Measurements from ENCODE around the gene ABCC8. TPM values are rescaled to one million over a fixed set of nuclear protein-coding genes. Genes with fewer than 3 reads are reported as not detected.
A peak's percentile ranks its signal among the peaks of the same experiment; 100 is the strongest.

Gene ABCC8
- total RNA-seq, 1 donor from 2014 or later: not detected

DNA sequence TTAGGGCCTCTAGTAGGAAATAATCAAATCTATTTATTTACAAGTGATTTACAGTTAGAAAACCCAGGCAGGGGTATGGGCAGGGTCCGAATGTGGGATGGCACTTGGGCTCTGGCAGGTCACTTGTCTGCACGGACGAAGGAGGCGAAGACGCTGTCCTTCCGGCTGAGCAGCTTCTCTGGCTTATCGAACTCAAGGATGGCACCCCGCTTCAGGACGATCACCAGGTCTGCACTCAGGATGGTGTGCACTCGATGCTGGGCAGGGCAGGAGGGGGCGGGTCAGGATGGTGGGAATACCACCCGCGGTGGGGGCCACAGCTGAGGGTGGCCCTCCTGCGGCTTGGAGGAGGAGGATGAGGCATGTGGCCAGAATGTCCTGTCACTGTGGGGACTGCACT, 83.8 kb downstream of the ABCC8 start:
- DNase-seq (ENCODE audit: low read depth): no peak
- TF ChIP-seq, protein P1, sequence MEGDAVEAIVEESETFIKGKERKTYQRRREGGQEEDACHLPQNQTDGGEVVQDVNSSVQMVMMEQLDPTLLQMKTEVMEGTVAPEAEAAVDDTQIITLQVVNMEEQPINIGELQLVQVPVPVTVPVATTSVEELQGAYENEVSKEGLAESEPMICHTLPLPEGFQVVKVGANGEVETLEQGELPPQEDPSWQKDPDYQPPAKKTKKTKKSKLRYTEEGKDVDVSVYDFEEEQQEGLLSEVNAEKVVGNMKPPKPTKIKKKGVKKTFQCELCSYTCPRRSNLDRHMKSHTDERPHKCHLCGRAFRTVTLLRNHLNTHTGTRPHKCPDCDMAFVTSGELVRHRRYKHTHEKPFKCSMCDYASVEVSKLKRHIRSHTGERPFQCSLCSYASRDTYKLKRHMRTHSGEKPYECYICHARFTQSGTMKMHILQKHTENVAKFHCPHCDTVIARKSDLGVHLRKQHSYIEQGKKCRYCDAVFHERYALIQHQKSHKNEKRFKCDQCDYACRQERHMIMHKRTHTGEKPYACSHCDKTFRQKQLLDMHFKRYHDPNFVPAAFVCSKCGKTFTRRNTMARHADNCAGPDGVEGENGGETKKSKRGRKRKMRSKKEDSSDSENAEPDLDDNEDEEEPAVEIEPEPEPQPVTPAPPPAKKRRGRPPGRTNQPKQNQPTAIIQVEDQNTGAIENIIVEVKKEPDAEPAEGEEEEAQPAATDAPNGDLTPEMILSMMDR (conservative IDR thresholded peaks at IDR 0.05; ENCODE audit: low read depth, low read length): no peak
- H3K4me3 ChIP-seq (ENCODE audit: low read depth, low read length): no peak overlapping the region

DNA sequence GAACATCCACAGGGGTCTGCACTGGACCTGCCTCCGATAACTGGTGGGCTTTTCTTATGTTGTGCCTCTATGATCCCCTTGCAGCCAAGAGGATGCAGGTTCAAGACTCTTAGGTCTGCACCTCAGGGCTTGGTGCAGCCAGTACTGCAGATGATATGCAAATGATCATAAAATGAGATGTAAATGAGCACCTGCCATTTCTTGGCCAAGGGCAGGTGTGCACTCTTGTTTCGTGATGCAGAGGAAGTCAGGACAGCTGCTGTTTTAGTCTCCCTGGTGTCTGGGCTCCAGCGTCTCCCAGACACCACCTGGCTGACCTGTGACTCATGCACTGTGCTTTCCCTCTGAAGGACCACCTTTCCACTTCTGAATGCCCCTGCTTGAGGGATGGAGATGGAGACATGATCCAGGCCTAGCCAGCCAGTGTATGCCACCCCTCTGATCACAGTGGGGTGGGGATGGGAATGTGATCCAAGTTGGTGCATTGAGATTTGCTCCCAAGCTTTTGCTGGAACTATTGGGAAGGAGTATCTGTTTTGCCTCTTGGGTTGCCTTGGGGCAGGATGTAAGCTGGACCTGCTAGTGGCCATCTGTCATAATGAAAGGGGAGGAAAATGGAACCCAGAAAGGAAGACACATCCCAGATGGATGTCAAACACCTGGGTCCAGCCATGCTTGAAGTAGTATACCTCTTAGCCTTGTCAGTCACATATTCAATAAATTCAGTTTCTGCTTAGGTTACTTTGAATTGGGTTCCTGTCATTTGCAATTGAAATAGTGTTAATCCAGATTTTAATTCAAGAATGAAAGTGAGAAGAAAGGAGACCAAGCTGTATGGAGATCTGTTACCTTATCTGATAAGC, 84.9 kb downstream of the ABCC8 start:
- no peak overlapping the region for H3K4me3 ChIP-seq (ENCODE audit: low read depth, low read length)
- DNase-seq (ENCODE audit: low read depth): no peak
- TF ChIP-seq, protein P1 (conservative IDR thresholded peaks at IDR 0.05; ENCODE audit: low read depth, low read length): no peak

DNA sequence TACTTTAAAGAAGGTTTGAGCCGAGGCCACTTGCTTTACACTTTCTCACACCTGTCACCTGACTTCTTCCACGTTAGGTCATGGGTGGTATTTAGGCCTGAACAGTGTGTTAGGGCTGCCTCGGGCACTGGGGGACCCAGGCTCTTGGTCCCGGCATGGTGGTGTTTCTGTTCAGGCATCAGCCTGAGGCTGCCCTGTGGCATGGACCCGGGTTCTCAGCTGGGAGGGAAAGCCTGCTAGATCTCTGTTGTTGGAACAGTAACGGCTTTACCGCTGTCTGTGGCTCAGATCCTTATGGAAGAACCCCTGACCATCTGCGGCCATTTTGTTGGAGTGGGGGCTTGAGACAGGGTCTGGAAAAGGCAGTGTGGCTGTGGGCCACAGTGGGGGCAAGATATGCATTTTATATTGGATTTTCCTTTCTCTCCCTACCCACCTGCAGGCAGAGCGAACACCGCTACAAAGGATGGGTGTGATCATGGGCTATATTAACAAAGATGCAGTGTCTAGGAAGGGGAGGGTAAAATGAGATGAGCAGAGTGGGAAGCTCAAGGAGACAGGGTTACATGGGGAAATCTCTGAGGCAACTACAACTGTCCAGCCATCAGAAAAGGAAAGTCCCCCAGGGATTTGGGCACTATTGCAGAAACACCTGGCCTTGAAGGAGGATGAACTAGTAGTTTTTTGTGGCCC, 86.5 kb downstream of the ABCC8 start:
- no peak for DNase-seq (ENCODE audit: low read depth)
- no peak overlapping the region for H3K4me3 ChIP-seq (ENCODE audit: low read depth, low read length)
- TF ChIP-seq, protein P1 (conservative IDR thresholded peaks at IDR 0.05; ENCODE audit: low read depth, low read length): no peak

DNA sequence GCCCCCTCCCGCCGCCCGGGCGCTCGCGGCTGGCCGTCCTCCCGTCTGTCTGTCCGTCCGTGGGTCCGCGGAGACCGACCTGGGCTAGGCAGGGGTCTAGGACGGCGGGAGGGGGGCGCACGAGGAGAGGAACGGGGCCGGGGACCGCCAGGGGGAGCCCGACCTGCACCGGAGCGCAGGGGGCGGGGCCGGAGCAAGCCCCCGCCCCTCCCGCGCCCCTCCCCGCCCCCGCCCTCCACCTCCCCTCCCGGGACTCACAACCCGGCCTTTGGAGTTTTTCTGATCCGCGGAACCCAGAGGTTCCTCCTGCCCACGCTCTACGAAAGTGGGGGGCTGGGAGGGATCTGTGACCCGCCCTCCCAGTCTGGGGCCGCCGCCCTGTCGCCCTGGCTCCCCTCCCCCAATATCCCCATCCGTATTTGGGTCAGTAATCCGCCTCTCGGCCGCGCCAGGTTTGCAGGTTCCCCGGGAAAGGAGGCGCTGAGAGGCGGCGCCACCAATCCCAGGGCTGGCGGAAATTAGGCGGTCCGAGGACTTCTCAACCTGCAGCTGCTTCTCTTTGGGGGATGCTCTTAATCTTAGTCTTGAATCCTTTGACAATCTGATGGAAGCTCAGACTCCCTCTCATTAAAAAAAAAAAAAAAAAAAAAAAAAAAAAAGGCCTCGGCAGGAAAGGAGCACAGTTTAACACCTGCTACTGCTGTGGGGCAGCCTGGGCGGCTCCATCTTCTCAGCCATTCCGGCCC, 87.3 kb downstream of the ABCC8 start:
- TF ChIP-seq, protein P1 (conservative IDR thresholded peaks at IDR 0.05; ENCODE audit: low read depth, low read length): peak; percentile 52
- DNase-seq (ENCODE audit: low read depth): no peak
- peak overlapping the region; percentile 59 for H3K4me3 ChIP-seq (ENCODE audit: low read depth, low read length)

DNA sequence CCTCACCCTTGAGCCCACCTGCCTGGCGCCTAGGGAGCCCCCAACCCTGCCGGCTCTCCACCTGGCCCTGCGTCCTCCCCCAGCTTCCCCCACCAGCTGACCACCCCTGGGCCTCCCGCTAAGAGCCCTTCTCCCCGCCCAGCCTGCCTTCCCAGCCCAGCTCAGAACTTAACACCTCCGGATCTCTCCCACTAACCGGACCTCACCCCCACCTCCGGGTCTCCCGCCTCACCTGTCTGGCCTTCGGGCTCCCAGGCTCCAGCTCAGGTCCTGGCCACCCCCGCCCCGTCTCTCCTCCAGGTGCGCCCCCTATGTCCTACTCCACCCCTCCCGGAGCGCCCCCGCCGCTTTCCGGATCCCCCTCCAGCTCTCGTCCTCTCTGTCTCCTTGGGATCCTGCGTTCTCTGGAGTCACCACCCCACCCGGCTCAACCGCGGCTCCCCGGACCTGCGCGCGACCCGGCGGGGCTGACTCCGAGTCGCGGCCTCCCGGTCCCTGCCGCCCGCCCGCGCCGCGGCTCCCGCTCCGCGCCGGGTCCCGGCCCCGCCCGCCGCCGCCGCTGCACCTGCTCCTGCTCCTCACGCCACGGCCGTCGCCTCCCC, 87.9 kb downstream of the ABCC8 start, which contains the start of gene KCNJ11:
TSS of gene KCNJ11 (minus strand) at position 51 of the 602 bp plus-strand sequence. CDS start 568 bp downstream, outside the sequence.
- TF ChIP-seq, protein P1 (conservative IDR thresholded peaks at IDR 0.05; ENCODE audit: low read depth, low read length): no peak
- peak within 1 kb of the TSS; percentile 59 for H3K4me3 ChIP-seq (ENCODE audit: low read depth, low read length)
- DNase-seq (ENCODE audit: low read depth): no peak

DNA sequence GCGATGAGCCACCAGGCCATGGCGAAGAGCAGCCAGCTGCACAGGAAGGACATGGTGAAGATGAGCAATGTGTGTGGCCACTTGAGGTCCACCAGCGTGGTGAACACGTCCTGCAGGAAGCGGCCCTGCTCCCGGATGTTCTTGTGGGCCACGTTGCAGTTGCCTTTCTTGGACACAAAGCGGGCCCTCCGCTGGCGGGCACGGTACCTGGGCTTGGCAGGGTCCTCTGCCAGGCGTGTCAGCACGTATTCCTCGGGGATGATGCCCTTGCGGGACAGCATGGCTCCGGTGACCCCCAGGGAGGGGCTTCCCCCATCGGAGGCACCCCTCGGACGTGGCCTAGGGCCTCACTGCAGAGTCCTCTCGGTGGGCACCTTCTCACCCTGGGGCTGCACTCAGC, 88.8 kb downstream of the ABCC8 start:
- DNase-seq (ENCODE audit: low read depth): no peak
- H3K4me3 ChIP-seq (ENCODE audit: low read depth, low read length): no peak overlapping the region
- TF ChIP-seq, protein P1 (conservative IDR thresholded peaks at IDR 0.05; ENCODE audit: low read depth, low read length): no peak

Measured in epithelial cell of proximal tubule (primary cell).